ENCODE measurements around the gene KCP.

GRCh38 chr7:128923411-128923800 lies 12.9 kb upstream of the KCP start:
- TF ChIP-seq, protein P1, sequence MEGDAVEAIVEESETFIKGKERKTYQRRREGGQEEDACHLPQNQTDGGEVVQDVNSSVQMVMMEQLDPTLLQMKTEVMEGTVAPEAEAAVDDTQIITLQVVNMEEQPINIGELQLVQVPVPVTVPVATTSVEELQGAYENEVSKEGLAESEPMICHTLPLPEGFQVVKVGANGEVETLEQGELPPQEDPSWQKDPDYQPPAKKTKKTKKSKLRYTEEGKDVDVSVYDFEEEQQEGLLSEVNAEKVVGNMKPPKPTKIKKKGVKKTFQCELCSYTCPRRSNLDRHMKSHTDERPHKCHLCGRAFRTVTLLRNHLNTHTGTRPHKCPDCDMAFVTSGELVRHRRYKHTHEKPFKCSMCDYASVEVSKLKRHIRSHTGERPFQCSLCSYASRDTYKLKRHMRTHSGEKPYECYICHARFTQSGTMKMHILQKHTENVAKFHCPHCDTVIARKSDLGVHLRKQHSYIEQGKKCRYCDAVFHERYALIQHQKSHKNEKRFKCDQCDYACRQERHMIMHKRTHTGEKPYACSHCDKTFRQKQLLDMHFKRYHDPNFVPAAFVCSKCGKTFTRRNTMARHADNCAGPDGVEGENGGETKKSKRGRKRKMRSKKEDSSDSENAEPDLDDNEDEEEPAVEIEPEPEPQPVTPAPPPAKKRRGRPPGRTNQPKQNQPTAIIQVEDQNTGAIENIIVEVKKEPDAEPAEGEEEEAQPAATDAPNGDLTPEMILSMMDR (IDR thresholded peaks at IDR 0.05) = no peak
- no peak for TF ChIP-seq EZH2 (IDR thresholded peaks at IDR 0.05; ENCODE audit: borderline replicate concordance, insufficient read depth, low read depth, low read length, poor library complexity, severe bottlenecking)
